HepG2 (cell line): ENCODE results near the gene IL33.

Source experiments
- CTCF ChIP-seq: sonication (generic); formaldehyde crosslinking; IDR thresholded peaks from 2 replicates; pipeline ENCODE4 v1.5.0; 2020; ENCODE audit warnings: mild to moderate bottlenecking, missing genetic modification reagents, moderate library complexity
- EP300 ChIP-seq, 3 experiments: sonication (generic) in 1 of 3; formaldehyde crosslinking in 1 of 3; IDR thresholded peaks; 2 replicates each; pipeline versions ENCODE4 v1.5.1 to v1.6.1; 2011 to 2020; ENCODE audit warnings: low read depth in 2 of 3, low read length in 2 of 3, borderline replicate concordance in 1 of 3, improper control_type of control experiment in 1 of 3, mild to moderate bottlenecking in 1 of 3, missing genetic modification reagents in 1 of 3, moderate library complexity in 1 of 3
- EZH2 ChIP-seq: conservative IDR thresholded peaks from 2 replicates; pipeline ENCODE4 v1.6.1; 2012; ENCODE audit warnings: mild to moderate bottlenecking, low read depth, low read length, moderate library complexity
- JUN ChIP-seq: sonication (generic); formaldehyde crosslinking; IDR thresholded peaks from 2 replicates; pipeline ENCODE4 v1.4.0; 2020; ENCODE audit warnings: mild to moderate bottlenecking, missing genetic modification reagents
- POLR2A ChIP-seq, 2 experiments: IDR thresholded peaks; 2 replicates each; pipeline ENCODE4 v1.6.1; 2011; ENCODE audit warnings: low read depth in 2 of 2, low read length in 2 of 2, mild to moderate bottlenecking in 1 of 2, moderate library complexity in 1 of 2; ENCODE audit not compliant: insufficient read depth in 1 of 2
- POLR2AphosphoS5 ChIP-seq: IDR thresholded peaks from 2 replicates; pipeline ENCODE4 v1.6.1; 2012; ENCODE audit warnings: low read depth, low read length
- SRSF1 ChIP-seq: fragments of 200-400 bp; formaldehyde crosslinking; optimal IDR thresholded peaks from 2 replicates; pipeline ENCODE3; 2017; ENCODE audit warnings: mild to moderate bottlenecking, low read depth, low read length, moderate library complexity
- SYNCRIP ChIP-seq: fragments of 200-400 bp; formaldehyde crosslinking; IDR thresholded peaks from 2 replicates; pipeline ENCODE4 v1.6.1; 2018; ENCODE audit warnings: mild to moderate bottlenecking, low read depth, low read length; ENCODE audit not compliant: insufficient read depth
- ZNF230 ChIP-seq: sonication (generic); formaldehyde crosslinking; IDR thresholded peaks from 2 replicates; pipeline ENCODE4 v1.4.0; 2020; ENCODE audit warnings: mild to moderate bottlenecking, missing genetic modification reagents
- ZNF253 ChIP-seq: sonication (generic); formaldehyde crosslinking; IDR thresholded peaks from 2 replicates; pipeline ENCODE4 v1.8.0; 2022; ENCODE audit warnings: mild to moderate bottlenecking, missing genetic modification reagents, borderline replicate concordance
- ZNF274 ChIP-seq: sonication (generic); formaldehyde crosslinking; IDR thresholded peaks from 2 replicates; pipeline ENCODE4 v1.5.1; 2020; ENCODE audit warnings: mild to moderate bottlenecking, missing genetic modification reagents

- no peak for TF ChIP-seq JUN (CRISPR knock-in tag)
- no peak for TF ChIP-seq ZNF230 (CRISPR knock-in tag)
- no peak for TF ChIP-seq ZNF274
- no peak for TF ChIP-seq SRSF1
- no peak for TF ChIP-seq POLR2A (IDR thresholded peaks at IDR 0.05; ENCODE audit: insufficient read depth in 1 of 2, low read depth in 2 of 2, low read length in 2 of 2)
- TF ChIP-seq CTCF (CRISPR knock-in tag): no peak
- no peak for TF ChIP-seq POLR2AphosphoS5
- no peak for TF ChIP-seq SYNCRIP
- TF ChIP-seq EZH2: no peak
- TF ChIP-seq EP300 (IDR thresholded peaks at IDR 0.05; ENCODE audit: low read depth in 2 of 2, low read length in 2 of 2): no peak
- TF ChIP-seq EP300 (CRISPR knock-in tag; IDR thresholded peaks at IDR 0.05; ENCODE audit: borderline replicate concordance): no peak
- no peak for TF ChIP-seq ZNF253 (CRISPR knock-in tag)
These were observed 18.4 kb downstream of the IL33 start for GRCh38 chr9:6234014-6234413.
